ENCODE data around the gene PITPNC1. TPM values are rescaled to one million over a fixed set of nuclear protein-coding genes. Genes with fewer than 3 reads are reported as not detected.
A peak's percentile ranks its signal among the peaks of the same experiment; 100 is the strongest.

PITPNC1 gene
- total and polyA plus RNA-seq, 2 donors (not counting 1 experiment from before 2014, with no cell fraction given) = 5.8 to 7.1 TPM

DNA sequence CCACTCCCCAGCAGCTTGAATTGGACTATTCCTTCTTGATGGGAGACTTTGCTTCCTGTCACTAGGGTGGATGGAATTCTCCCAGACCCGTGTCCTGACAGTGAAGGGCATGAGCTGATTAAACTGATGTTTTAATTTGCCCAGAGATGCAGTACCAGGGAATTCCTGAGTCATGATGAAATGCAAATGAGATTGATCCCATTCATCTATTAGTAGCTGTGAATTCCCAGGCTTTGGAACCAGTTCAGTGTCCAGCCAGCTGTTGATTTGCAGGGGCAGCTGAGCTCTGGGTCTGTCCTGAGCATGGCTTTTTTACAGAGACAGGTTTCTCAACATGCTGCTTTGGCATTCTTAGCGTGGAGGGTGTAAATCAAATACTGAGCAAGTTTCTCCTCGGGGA, 157.9 kb downstream of the PITPNC1 start:
- H3K27ac ChIP-seq (ENCODE audit: insufficient read depth, low read length) = no peak overlapping the region
- no peaks in the 10 kb centered on the region for H3K36me3 ChIP-seq (ENCODE audit: control insufficient read depth, insufficient read depth, low read length)
- no peaks in the 10 kb centered on the region for H3K27me3 ChIP-seq (ENCODE audit: control insufficient read depth, insufficient read depth, low read length)
- no peak overlapping the region for H3K4me2 ChIP-seq (ENCODE audit: extremely low read depth, insufficient read depth, low read length)
- peak in 1 of 2 donors; percentile 55 for DNase-seq (ENCODE audit: low read depth in 2 of 2)
- no peak overlapping the region for H3K9ac ChIP-seq (ENCODE audit: insufficient read depth, low read length)
- no peak overlapping the region for H3K4me3 ChIP-seq (replicated peaks in 1 of 4; ENCODE audit: control extremely low read depth in 1 of 4, insufficient read depth in 1 of 4, low read depth in 3 of 4, low read length in 4 of 4)
- no peaks in the 10 kb centered on the region for H4K20me1 ChIP-seq (ENCODE audit: control insufficient read depth, extremely low read depth, insufficient read depth, low read length)
- no peak overlapping the region for H2AFZ ChIP-seq (ENCODE audit: low read length)
- no peaks in the 10 kb centered on the region for H3K4me1 ChIP-seq (ENCODE audit: control insufficient read depth, extremely low read depth, insufficient read depth, low read length)
- TF ChIP-seq EZH2 (IDR thresholded peaks at IDR 0.05; ENCODE audit: low read length, missing control alignments) = no peak
- TF ChIP-seq, protein P1, sequence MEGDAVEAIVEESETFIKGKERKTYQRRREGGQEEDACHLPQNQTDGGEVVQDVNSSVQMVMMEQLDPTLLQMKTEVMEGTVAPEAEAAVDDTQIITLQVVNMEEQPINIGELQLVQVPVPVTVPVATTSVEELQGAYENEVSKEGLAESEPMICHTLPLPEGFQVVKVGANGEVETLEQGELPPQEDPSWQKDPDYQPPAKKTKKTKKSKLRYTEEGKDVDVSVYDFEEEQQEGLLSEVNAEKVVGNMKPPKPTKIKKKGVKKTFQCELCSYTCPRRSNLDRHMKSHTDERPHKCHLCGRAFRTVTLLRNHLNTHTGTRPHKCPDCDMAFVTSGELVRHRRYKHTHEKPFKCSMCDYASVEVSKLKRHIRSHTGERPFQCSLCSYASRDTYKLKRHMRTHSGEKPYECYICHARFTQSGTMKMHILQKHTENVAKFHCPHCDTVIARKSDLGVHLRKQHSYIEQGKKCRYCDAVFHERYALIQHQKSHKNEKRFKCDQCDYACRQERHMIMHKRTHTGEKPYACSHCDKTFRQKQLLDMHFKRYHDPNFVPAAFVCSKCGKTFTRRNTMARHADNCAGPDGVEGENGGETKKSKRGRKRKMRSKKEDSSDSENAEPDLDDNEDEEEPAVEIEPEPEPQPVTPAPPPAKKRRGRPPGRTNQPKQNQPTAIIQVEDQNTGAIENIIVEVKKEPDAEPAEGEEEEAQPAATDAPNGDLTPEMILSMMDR (conservative IDR thresholded peaks at IDR 0.05 in 1 of 2, IDR thresholded peaks at IDR 0.05 in 1 of 2; ENCODE audit: low read depth in 1 of 2, low read length in 2 of 2) = no peak
- H3K79me2 ChIP-seq (ENCODE audit: control insufficient read depth, insufficient read depth, low read length) = no peaks in the 10 kb centered on the region
- H3K9me3 ChIP-seq (ENCODE audit: control insufficient read depth, insufficient read depth, low read depth, low read length) = no peaks in the 10 kb centered on the region

DNA sequence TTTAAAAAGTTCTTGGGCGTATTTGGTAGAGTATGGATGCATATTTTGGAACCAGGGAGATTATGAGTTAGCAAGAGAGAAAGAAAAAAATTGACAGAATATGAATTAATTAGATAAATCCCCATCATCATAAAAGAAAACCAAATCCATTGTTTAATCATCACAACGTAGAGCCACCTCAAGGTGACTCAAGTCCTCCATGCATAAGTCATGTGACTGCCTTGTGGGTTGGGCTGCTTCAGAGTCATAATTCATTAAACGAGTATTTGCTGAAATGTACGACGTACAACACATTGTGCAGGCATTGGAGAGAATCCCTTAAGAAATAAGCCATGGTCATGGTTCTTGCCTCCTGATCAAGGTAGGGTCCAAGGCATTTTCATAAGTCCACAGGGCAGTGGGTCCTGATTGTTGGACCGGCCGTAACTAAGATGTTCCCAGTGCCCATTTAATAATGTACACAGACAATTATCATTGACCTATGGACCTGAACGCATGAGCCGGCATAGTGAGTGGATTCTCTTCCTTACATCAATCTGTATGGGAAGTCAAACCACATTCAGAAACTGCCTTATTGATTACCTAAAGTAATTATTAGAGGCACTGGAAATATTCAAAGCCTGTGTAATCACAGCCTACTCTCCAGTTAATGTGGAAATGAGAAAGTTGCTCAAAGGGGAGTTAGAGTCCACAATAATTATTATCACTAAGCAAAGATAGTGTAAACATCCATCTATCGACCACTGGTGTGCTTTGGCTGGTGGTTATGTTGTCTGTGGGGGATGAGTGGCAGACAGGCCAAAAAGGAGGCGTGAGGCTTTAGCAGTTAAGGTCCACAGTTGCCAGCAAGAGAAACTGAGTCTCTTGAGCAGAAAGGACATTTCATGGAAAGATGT, 165.4 kb downstream of the PITPNC1 start:
- Histone ChIP-seq H3K4me3 (replicated peaks in 1 of 4; ENCODE audit: control extremely low read depth in 1 of 4, insufficient read depth in 1 of 4, low read depth in 3 of 4, low read length in 4 of 4) (no peak overlapping the region), H3K4me2 (ENCODE audit: extremely low read depth, insufficient read depth, low read length) (no peak overlapping the region), H2AFZ (ENCODE audit: low read length) (no peak overlapping the region), H3K4me1 (ENCODE audit: control insufficient read depth, extremely low read depth, insufficient read depth, low read length) (no peaks in the 10 kb centered on the region), H3K36me3 (ENCODE audit: control insufficient read depth, insufficient read depth, low read length) (no peaks in the 10 kb centered on the region), H3K9ac (ENCODE audit: insufficient read depth, low read length) (no peak overlapping the region), H3K9me3 (ENCODE audit: control insufficient read depth, insufficient read depth, low read depth, low read length) (no peaks in the 10 kb centered on the region), H3K27me3 (ENCODE audit: control insufficient read depth, insufficient read depth, low read length) (no peaks in the 10 kb centered on the region), H3K27ac (ENCODE audit: insufficient read depth, low read length) (no peak overlapping the region), H4K20me1 (ENCODE audit: control insufficient read depth, extremely low read depth, insufficient read depth, low read length) (no peaks in the 10 kb centered on the region), H3K79me2 (ENCODE audit: control insufficient read depth, insufficient read depth, low read length) (no peaks in the 10 kb centered on the region)
- TF ChIP-seq, protein P1 (conservative IDR thresholded peaks at IDR 0.05 in 1 of 2, IDR thresholded peaks at IDR 0.05 in 1 of 2; ENCODE audit: low read depth in 1 of 2, low read length in 2 of 2) = no peak
- TF ChIP-seq EZH2 (IDR thresholded peaks at IDR 0.05; ENCODE audit: low read length, missing control alignments) = no peak
- DNase-seq (ENCODE audit: low read depth in 2 of 2) = no peak

DNA sequence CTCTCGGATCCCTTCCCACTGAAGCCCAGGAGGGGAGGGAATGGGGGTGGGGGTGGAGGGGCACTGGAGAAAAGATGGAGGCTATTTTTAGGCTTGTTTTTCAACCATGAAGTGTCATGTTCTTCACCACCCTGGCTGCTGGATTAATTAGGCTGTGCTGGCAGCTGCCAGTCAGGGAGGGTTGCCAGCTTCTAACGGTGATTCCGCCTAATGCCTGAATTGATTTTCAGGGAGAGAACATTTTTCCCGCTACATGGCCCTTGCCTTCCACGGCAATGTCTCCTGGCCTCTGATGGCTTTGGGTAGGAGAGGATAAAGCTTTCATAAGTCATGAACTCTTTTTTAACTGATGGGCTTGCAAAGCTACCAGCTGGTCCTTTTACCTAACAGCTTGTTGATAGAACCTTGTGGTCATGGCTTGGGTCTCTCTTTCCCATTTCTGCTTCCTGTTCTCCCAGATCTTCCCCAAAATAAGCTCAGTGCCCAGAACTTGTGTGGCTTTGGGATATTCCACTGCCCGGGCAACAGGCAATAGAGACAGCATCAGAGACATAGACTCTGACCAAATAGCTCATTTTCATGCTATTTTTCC, 167.4 kb downstream of the PITPNC1 start:
- H2AFZ ChIP-seq (ENCODE audit: low read length) = no peak overlapping the region
- H3K9ac ChIP-seq (ENCODE audit: insufficient read depth, low read length) = no peak overlapping the region
- H3K27ac ChIP-seq (ENCODE audit: insufficient read depth, low read length) = no peak overlapping the region
- no peaks in the 10 kb centered on the region for H3K79me2 ChIP-seq (ENCODE audit: control insufficient read depth, insufficient read depth, low read length)
- no peak overlapping the region for H3K4me2 ChIP-seq (ENCODE audit: extremely low read depth, insufficient read depth, low read length)
- no peaks in the 10 kb centered on the region for H3K9me3 ChIP-seq (ENCODE audit: control insufficient read depth, insufficient read depth, low read depth, low read length)
- H4K20me1 ChIP-seq (ENCODE audit: control insufficient read depth, extremely low read depth, insufficient read depth, low read length) = no peaks in the 10 kb centered on the region
- H3K27me3 ChIP-seq (ENCODE audit: control insufficient read depth, insufficient read depth, low read length) = no peaks in the 10 kb centered on the region
- peak in 1 of 2 donors; percentile 36 for DNase-seq (ENCODE audit: low read depth in 2 of 2)
- no peak overlapping the region for H3K4me3 ChIP-seq (replicated peaks in 1 of 4; ENCODE audit: control extremely low read depth in 1 of 4, insufficient read depth in 1 of 4, low read depth in 3 of 4, low read length in 4 of 4)
- no peaks in the 10 kb centered on the region for H3K36me3 ChIP-seq (ENCODE audit: control insufficient read depth, insufficient read depth, low read length)
- TF ChIP-seq EZH2 (IDR thresholded peaks at IDR 0.05; ENCODE audit: low read length, missing control alignments) = no peak
- TF ChIP-seq, protein P1 (conservative IDR thresholded peaks at IDR 0.05 in 1 of 2, IDR thresholded peaks at IDR 0.05 in 1 of 2; ENCODE audit: low read depth in 1 of 2, low read length in 2 of 2) = no peak
- no peaks in the 10 kb centered on the region for H3K4me1 ChIP-seq (ENCODE audit: control insufficient read depth, extremely low read depth, insufficient read depth, low read length)

Measured in fibroblast of lung (primary cell).